ENCODE results near the gene RAD51B.

DNA sequence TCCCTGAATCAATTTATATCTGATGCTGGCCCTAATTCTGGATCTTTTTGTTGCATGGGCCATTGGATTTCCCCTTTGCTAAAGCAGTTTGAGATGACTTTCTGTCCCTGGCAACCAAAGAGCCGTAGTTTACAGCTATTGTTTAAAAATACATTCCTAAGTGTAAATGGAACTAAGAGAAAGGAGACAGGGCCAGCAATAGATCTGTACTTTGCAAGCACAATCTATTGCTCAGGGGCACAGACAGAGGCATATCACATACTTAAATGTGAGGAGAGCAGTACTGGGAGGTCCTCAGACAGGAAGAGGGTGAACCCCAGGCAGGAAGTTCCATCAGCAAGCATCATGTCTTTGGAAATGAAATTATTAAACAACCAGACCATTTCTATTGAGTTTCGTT, 846.7 kb downstream of the RAD51B start:
- TF ChIP-seq POLR2AphosphoS5 (IDR thresholded peaks at IDR 0.05) (no peak), POLR2A (IDR thresholded peaks at IDR 0.05) (no peak)
- TF ChIP-seq, protein P1, sequence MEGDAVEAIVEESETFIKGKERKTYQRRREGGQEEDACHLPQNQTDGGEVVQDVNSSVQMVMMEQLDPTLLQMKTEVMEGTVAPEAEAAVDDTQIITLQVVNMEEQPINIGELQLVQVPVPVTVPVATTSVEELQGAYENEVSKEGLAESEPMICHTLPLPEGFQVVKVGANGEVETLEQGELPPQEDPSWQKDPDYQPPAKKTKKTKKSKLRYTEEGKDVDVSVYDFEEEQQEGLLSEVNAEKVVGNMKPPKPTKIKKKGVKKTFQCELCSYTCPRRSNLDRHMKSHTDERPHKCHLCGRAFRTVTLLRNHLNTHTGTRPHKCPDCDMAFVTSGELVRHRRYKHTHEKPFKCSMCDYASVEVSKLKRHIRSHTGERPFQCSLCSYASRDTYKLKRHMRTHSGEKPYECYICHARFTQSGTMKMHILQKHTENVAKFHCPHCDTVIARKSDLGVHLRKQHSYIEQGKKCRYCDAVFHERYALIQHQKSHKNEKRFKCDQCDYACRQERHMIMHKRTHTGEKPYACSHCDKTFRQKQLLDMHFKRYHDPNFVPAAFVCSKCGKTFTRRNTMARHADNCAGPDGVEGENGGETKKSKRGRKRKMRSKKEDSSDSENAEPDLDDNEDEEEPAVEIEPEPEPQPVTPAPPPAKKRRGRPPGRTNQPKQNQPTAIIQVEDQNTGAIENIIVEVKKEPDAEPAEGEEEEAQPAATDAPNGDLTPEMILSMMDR (IDR thresholded peaks at IDR 0.05) = no peak
